Measurements from ENCODE around the gene RALB.
"Not testable (repeated sequence)": the region's sequence is repeated elsewhere in the genome, so short reads cannot be mapped to it uniquely, and the experiment has no call there.

DNA sequence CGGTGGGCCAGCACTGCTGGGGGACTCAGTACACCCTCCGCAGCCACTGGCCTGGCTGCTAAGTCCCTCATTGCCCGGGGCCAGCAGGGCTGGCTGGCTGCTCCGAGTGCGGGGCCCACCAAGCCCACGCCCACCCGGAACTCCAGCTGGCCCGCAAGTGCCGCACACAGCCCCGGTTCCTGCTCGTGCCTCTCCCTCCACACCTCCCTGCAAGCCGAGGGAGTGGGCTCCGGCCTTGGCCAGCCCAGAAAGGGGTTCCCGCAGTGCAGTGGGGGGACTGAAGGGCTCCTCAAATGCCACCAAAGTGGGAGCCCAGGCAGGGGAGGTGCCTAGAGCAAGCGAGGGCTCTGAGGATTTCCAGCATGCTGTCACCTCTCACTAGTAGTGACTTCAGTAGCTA is 7.3 kb downstream of the RALB start:
- TF ChIP-seq POLR2A (IDR thresholded peaks at IDR 0.05) = not testable (repeated sequence)
- TF ChIP-seq, protein P1, sequence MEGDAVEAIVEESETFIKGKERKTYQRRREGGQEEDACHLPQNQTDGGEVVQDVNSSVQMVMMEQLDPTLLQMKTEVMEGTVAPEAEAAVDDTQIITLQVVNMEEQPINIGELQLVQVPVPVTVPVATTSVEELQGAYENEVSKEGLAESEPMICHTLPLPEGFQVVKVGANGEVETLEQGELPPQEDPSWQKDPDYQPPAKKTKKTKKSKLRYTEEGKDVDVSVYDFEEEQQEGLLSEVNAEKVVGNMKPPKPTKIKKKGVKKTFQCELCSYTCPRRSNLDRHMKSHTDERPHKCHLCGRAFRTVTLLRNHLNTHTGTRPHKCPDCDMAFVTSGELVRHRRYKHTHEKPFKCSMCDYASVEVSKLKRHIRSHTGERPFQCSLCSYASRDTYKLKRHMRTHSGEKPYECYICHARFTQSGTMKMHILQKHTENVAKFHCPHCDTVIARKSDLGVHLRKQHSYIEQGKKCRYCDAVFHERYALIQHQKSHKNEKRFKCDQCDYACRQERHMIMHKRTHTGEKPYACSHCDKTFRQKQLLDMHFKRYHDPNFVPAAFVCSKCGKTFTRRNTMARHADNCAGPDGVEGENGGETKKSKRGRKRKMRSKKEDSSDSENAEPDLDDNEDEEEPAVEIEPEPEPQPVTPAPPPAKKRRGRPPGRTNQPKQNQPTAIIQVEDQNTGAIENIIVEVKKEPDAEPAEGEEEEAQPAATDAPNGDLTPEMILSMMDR (IDR thresholded peaks at IDR 0.05) = not testable (repeated sequence)

Data from prostate gland (tissue), 2 donors.